Mesothelial cell of epicardium (in vitro differentiated cells): ENCODE data around the gene MFAP4. TPM values are rescaled to one million over a fixed set of nuclear protein-coding genes. Genes with fewer than 3 reads are reported as not detected.

ENCODE experiments used
- DNase-seq, 2 experiments: peaks; one replicate each; pipeline ENCODE4 v3.0.0; 2021; ENCODE audit warnings: low spot score in 2 of 2; ENCODE audit not compliant: unreplicated experiment in 2 of 2
- H3K27ac Mint-ChIP-seq: 2 replicates; pipeline ENCODE4 v1.8.0; 2021; ENCODE audit warnings: mixed read lengths
- H3K27me3 Mint-ChIP-seq: 2 replicates; pipeline ENCODE4 v1.8.0; 2021; ENCODE audit warnings: low read depth, mixed read lengths
- H3K36me3 Mint-ChIP-seq: 2 replicates; pipeline ENCODE4 v1.8.0; 2021; ENCODE audit warnings: mixed read lengths
- H3K4me1 Mint-ChIP-seq: 2 replicates; pipeline ENCODE4 v1.8.0; 2021; ENCODE audit warnings: mixed read lengths
- H3K4me3 Mint-ChIP-seq: 2 replicates; pipeline ENCODE4 v1.8.0; 2021; ENCODE audit warnings: mild to moderate bottlenecking, moderate library complexity, mixed read lengths
- H3K9me3 Mint-ChIP-seq: 2 replicates; pipeline ENCODE4 v1.8.0; 2021; ENCODE audit warnings: mixed read lengths
- CTCF ChIP-seq: fragments of 200-600 bp; sonication (generic); IDR thresholded peaks from one replicate; pipeline ENCODE4 v1.5.0; 2021; ENCODE audit warnings: antibody characterized with exemption; ENCODE audit not compliant: unreplicated experiment
- total RNA-seq: library from RNA; stranded (reverse); gene quantifications from 3 replicates; pipeline ENCODE4 v1.2.1, GENCODE V29; 2021

MFAP4 gene
- total RNA-seq, 1 donor from 2014 or later: 213 TPM

- peaks cover 10% of the 10 kb centered on the region for H3K4me1 Mint-ChIP-seq
- TF ChIP-seq CTCF: no peak
- no peaks in the 10 kb centered on the region for H3K27me3 Mint-ChIP-seq
- no peak overlapping the region for H3K4me3 Mint-ChIP-seq
- no peaks in the 10 kb centered on the region for H3K36me3 Mint-ChIP-seq
- peaks cover 4% of the 10 kb centered on the region for H3K9me3 Mint-ChIP-seq
- no peak overlapping the region for H3K27ac Mint-ChIP-seq
- no peak for DNase-seq
These were observed 38.2 kb upstream of the MFAP4 start for GRCh38 chr17:19424934-19425868.

GRCh38 chr17:19421926-19422325 lies 34.9 kb upstream of the MFAP4 start:
- Mint-ChIP-seq H3K4me1 (peaks cover 10% of the 10 kb centered on the region), H3K9me3 (peaks cover 4% of the 10 kb centered on the region), H3K27me3 (no peaks in the 10 kb centered on the region), H3K27ac (no peak overlapping the region), H3K4me3 (no peak overlapping the region), H3K36me3 (no peaks in the 10 kb centered on the region)
- DNase-seq: no peak
- TF ChIP-seq CTCF: no peak

GRCh38 chr17:19421219-19421618 lies 34.2 kb upstream of the MFAP4 start:
- no peak for DNase-seq
- H3K36me3 Mint-ChIP-seq: no peaks in the 10 kb centered on the region
- TF ChIP-seq CTCF: no peak
- peaks cover 4% of the 10 kb centered on the region for H3K9me3 Mint-ChIP-seq
- no peak overlapping the region for H3K27ac Mint-ChIP-seq
- no peak overlapping the region for H3K4me3 Mint-ChIP-seq
- H3K4me1 Mint-ChIP-seq: peaks cover 10% of the 10 kb centered on the region
- H3K27me3 Mint-ChIP-seq: no peaks in the 10 kb centered on the region

GRCh38 chr17:19418251-19418992 lies 31.4 kb upstream of the MFAP4 start:
- Mint-ChIP-seq H3K9me3 (peaks cover 4% of the 10 kb centered on the region), H3K4me3 (no peak overlapping the region), H3K27me3 (no peaks in the 10 kb centered on the region), H3K4me1 (peaks cover 2% of the 10 kb centered on the region), H3K36me3 (no peaks in the 10 kb centered on the region), H3K27ac (no peak overlapping the region)
- no peak for TF ChIP-seq CTCF
- no peak for DNase-seq

- H3K36me3 Mint-ChIP-seq: no peaks in the 10 kb centered on the region
- no peak for DNase-seq
- H3K4me1 Mint-ChIP-seq: peaks cover 5% of the 10 kb centered on the region
- peaks cover 4% of the 10 kb centered on the region for H3K9me3 Mint-ChIP-seq
- H3K27me3 Mint-ChIP-seq: no peaks in the 10 kb centered on the region
- TF ChIP-seq CTCF: no peak
- no peak overlapping the region for H3K4me3 Mint-ChIP-seq
- H3K27ac Mint-ChIP-seq: no peak overlapping the region
These were observed 30.6 kb upstream of the MFAP4 start for GRCh38 chr17:19417611-19418010.
